ENCODE measurements around the gene ABI1. TPM values are rescaled to one million over a fixed set of nuclear protein-coding genes. Genes with fewer than 3 reads are reported as not detected.

Gene ABI1
- total and polyA plus RNA-seq, 8 donors: 13.0 to 30.0 (median 18.2) TPM

DNA sequence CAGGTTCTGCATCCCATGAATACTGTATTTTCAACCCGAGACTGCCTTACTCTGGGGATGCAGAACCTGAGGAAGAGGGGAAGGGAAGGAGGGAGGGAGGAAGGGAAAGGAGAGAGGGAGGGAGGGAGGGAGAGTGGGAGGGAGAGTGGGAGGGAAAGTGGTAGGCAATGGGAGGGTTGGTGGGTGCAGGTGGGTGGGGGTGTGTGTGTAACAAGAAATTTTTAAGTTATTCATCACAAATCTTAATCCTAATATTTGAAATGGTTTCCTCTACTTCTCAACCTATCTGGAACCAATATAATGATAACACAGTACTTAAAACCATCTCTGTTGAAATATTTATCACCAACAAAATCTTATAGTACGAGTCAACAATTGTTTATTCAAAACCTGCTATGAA lies 95.2 kb downstream of the ABI1 start:
- peaks cover 0 to 12% (median 0%) of the 10 kb centered on the region in 3 donors for H3K36me3 ChIP-seq
- intact Hi-C loops (cut with DNase I): no loop called here
- 91% methylated on average over 2 of the region's 2 CpGs for WGBS, 2 donors

GRCh38 chr10:26759008-26759407 lies 101.8 kb downstream of the ABI1 start:
- H3K9me3 ChIP-seq: no peaks in the 10 kb centered on the region
- TF ChIP-seq CTCF (IDR thresholded peaks at IDR 0.05): no peak
- peaks cover 0 to 8% (median 0%) of the 10 kb centered on the region in 3 donors for H3K36me3 ChIP-seq
- intact Hi-C loops (cut with DNase I): no loop called here
- no peaks in the 10 kb centered on the region for H3K4me1 ChIP-seq
- WGBS, 2 donors: 88% methylated on average over 4 of the region's 4 CpGs
- no peak for ATAC-seq
- no peak overlapping the region for H3K4me3 ChIP-seq
- no peak for DNase-seq
- H3K27ac ChIP-seq: no peak overlapping the region
- no peak for FAIRE-seq
- H3K27me3 ChIP-seq: no peaks in the 10 kb centered on the region

More for the DNA sequence above, 95.2 kb downstream of the ABI1 start:
- Histone ChIP-seq H3K27ac (no peak overlapping the region), H3K4me1 (no peaks in the 10 kb centered on the region), H3K27me3 (no peaks in the 10 kb centered on the region), H3K4me3 (no peak overlapping the region), H3K9me3 (no peaks in the 10 kb centered on the region)
- FAIRE-seq (no peak), ATAC-seq (no peak), DNase-seq (no peak)
- no peak for TF ChIP-seq CTCF (IDR thresholded peaks at IDR 0.05)

GRCh38 chr10:26755443-26755903 lies 105.3 kb downstream of the ABI1 start:
- intact Hi-C loops (cut with DNase I): no loop called here
- FAIRE-seq (no peak), DNase-seq (no peak), ATAC-seq (no peak)
- Histone ChIP-seq H3K36me3 (peaks cover 0 to 8% (median 0%) of the 10 kb centered on the region in 3 donors), H3K9me3 (no peaks in the 10 kb centered on the region), H3K27ac (no peak overlapping the region), H3K4me1 (no peaks in the 10 kb centered on the region), H3K4me3 (no peak overlapping the region), H3K27me3 (no peaks in the 10 kb centered on the region)
- WGBS, 2 donors: 92 to 93% methylated on average over 4 of the region's 4 CpGs
- TF ChIP-seq CTCF (IDR thresholded peaks at IDR 0.05): no peak

GRCh38 chr10:26746061-26746460 lies 114.7 kb downstream of the ABI1 start:
- 85 to 88% methylated on average over 5 of the region's 5 CpGs for WGBS, 2 donors
- FAIRE-seq: no peak

More at GRCh38 chr10:26746061-26746460, 114.7 kb downstream of the ABI1 start:
- DNase-seq (no peak), ATAC-seq (no peak)
- H3K4me3 ChIP-seq: no peak overlapping the region
- no peak for TF ChIP-seq CTCF (IDR thresholded peaks at IDR 0.05)
- H3K27me3 ChIP-seq: no peaks in the 10 kb centered on the region
- no peak overlapping the region for H3K27ac ChIP-seq
- intact Hi-C loops (cut with DNase I): no loop called here
- peaks cover 0 to 5% (median 0%) of the 10 kb centered on the region in 3 donors for H3K36me3 ChIP-seq
- H3K9me3 ChIP-seq: no peaks in the 10 kb centered on the region
- no peaks in the 10 kb centered on the region for H3K4me1 ChIP-seq

Data from pancreas (tissue), 10 donors.